A549 (cell line): Measurements from ENCODE around the gene XIRP1. TPM values are rescaled to one million over a fixed set of nuclear protein-coding genes. Genes with fewer than 3 reads are reported as not detected.

Experiments
- ATAC-seq, 2 experiments: fragments of 200-7000 bp in 1 of 2; fragments of >200 bp in 1 of 2; cut with Nextera tagmentation in 1 of 2; cut with Tn5 transposase in 1 of 2; 3 replicates each; pipeline versions ENCODE4 v1.8.0 to v1.9.1; 2018 to 2020; ENCODE audit warnings: mild to moderate bottlenecking in 1 of 2, moderate library complexity in 1 of 2
- CTCF ChIA-PET: fragments of 300-600 bp; sonication (Branson Sonifier 250); formaldehyde crosslinking; extraction: SDS; loops from one replicate; lab custom pipeline; 2021; ENCODE audit warnings: antibody characterized with exemption, inconsistent platforms; lab: Yijun Ruan, JAX
- POLR2A ChIA-PET: fragments of 350-600 bp; formaldehyde crosslinking; extraction: SDS; loops from one replicate; lab custom pipeline; 2021; ENCODE audit warnings: antibody characterized with exemption, inconsistent platforms; lab: Yijun Ruan, JAX
- DNase-seq, 2 experiments: peaks; one replicate each; pipeline versions ENCODE4 v3.0.0 to v3.0.0-alpha.2; 2011 to 2016; ENCODE audit warnings: low read depth in 1 of 2, low spot score in 1 of 2
- FAIRE-seq: peaks from 2 replicates; lab custom pipeline; 2011; peaks lifted over from hg19 to GRCh38; lab: Jason Lieb, UNC
- H3K27ac ChIP-seq, 2 experiments: fragments of >200 bp; sonication (Bioruptor Twin); formaldehyde crosslinking; 3 replicates each; pipeline ENCODE4 v1.5.1; 2016 to 2017
- H3K4me1 ChIP-seq: fragments of >200 bp; sonication (Bioruptor Twin); formaldehyde crosslinking; 3 replicates; pipeline ENCODE4 v1.6.1; 2016
- H3K4me2 ChIP-seq: fragments of >200 bp; sonication (Bioruptor Twin); formaldehyde crosslinking; 3 replicates; pipeline ENCODE4 v1.6.1; 2016
- H3K4me3 ChIP-seq: fragments of >200 bp; sonication (Bioruptor Twin); formaldehyde crosslinking; 3 replicates; pipeline ENCODE4 v1.5.1; 2016
- H3K9me3 ChIP-seq: fragments of >200 bp; sonication (Bioruptor Twin); formaldehyde crosslinking; 3 replicates; pipeline ENCODE4 v1.6.1; 2016
- ATOH8 ChIP-seq: fragments of 250-450 bp; sonication (Bioruptor Pico); IDR thresholded peaks from 2 replicates; pipeline ENCODE4 v1.5.0; 2020; ENCODE audit warnings: low read depth, mild to moderate bottlenecking, moderate library complexity
- BCL3 ChIP-seq: fragments of >200 bp; sonication (Bioruptor Twin); formaldehyde crosslinking; IDR thresholded peaks from 3 replicates; pipeline ENCODE4 v1.6.1; 2016
- BHLHE40 ChIP-seq: IDR thresholded peaks from 2 replicates; pipeline ENCODE4 v1.6.1; 2012; ENCODE audit warnings: low read depth, low read length, inconsistent platforms
- CEBPB ChIP-seq, 2 experiments: fragments of >200 bp in 1 of 2; sonication (Bioruptor Twin) in 1 of 2; formaldehyde crosslinking in 1 of 2; IDR thresholded peaks; 2 replicates each; pipeline ENCODE4 v1.6.1; 2012 to 2016
- CHD2 ChIP-seq: fragments of 150-350 bp; IDR thresholded peaks from 2 replicates; pipeline ENCODE4 v1.6.1; 2014; ENCODE audit warnings: low read length; ENCODE audit not compliant: partially characterized antibody
- FOSB ChIP-seq: fragments of 250-450 bp; sonication (Bioruptor Pico); IDR thresholded peaks from 2 replicates; pipeline ENCODE4 v1.5.0; 2020; ENCODE audit warnings: mild to moderate bottlenecking, moderate library complexity
- FOSL2 ChIP-seq, 2 experiments: fragments of 450-650 bp in 1 of 2; fragments of >200 bp in 1 of 2; sonication (Bioruptor Twin) in 1 of 2; formaldehyde crosslinking; IDR thresholded peaks; 2 replicates each; pipeline versions ENCODE4 v1.5.0 to v1.6.1; 2016 to 2020; ENCODE audit warnings: mild to moderate bottlenecking in 1 of 2, moderate library complexity in 1 of 2
- FOXS1 ChIP-seq: fragments of 250-450 bp; sonication (Bioruptor Pico); IDR thresholded peaks from 2 replicates; pipeline ENCODE4 v1.5.0; 2020; ENCODE audit warnings: mild to moderate bottlenecking, moderate library complexity
- GATA3 ChIP-seq: IDR thresholded peaks from 2 replicates; pipeline ENCODE4 v1.6.1; 2012; ENCODE audit warnings: borderline replicate concordance
- KDM5A ChIP-seq: fragments of 200-600 bp; sonication (generic); IDR thresholded peaks from 2 replicates; pipeline ENCODE4 v1.6.1; 2016; ENCODE audit warnings: antibody characterized with exemption, mild to moderate bottlenecking
- NR3C1 ChIP-seq: fragments of >200 bp; sonication (Bioruptor Twin); formaldehyde crosslinking; IDR thresholded peaks from 3 replicates; pipeline ENCODE4 v1.6.1; 2017
- PBX3 ChIP-seq: IDR thresholded peaks from 2 replicates; pipeline ENCODE4 v1.6.1; 2012
- POLR2A ChIP-seq: IDR thresholded peaks from 2 replicates; pipeline ENCODE4 v1.6.1; 2012; ENCODE audit warnings: mild to moderate bottlenecking, low read length
- POLR2AphosphoS2 ChIP-seq: conservative IDR thresholded peaks from 2 replicates; pipeline ENCODE4 v1.6.1; 2012; ENCODE audit warnings: low read length, improper control_type of control experiment, inconsistent platforms
- RAD21 ChIP-seq, 2 experiments: fragments of >200 bp in 1 of 2; sonication (Bioruptor Twin) in 1 of 2; formaldehyde crosslinking in 1 of 2; IDR thresholded peaks in 1 of 2; conservative IDR thresholded peaks in 1 of 2; 2 replicates in 1 of 2; 3 replicates in 1 of 2; pipeline ENCODE4 v1.6.1; 2012 to 2018; ENCODE audit warnings: inconsistent platforms in 1 of 2
- RCOR1 ChIP-seq: fragments of 150-350 bp; IDR thresholded peaks from 2 replicates; pipeline ENCODE4 v1.6.1; 2014; ENCODE audit warnings: antibody characterized with exemption, low read length, low read depth
- REST ChIP-seq: fragments of 200-600 bp; sonication (generic); IDR thresholded peaks from 2 replicates; pipeline ENCODE4 v1.6.1; 2016; ENCODE audit warnings: antibody characterized with exemption, mild to moderate bottlenecking, moderate library complexity
- SMC3 ChIP-seq: fragments of >200 bp; sonication (Bioruptor Twin); formaldehyde crosslinking; IDR thresholded peaks from 3 replicates; pipeline ENCODE4 v1.6.1; 2018; ENCODE audit warnings: inconsistent platforms
- TFCP2L1 ChIP-seq: fragments of 250-450 bp; sonication (Bioruptor Pico); IDR thresholded peaks from 2 replicates; pipeline ENCODE4 v1.5.0; 2021; ENCODE audit warnings: mild to moderate bottlenecking
- ZC3H11A ChIP-seq: fragments of 450-650 bp; IDR thresholded peaks from 2 replicates; pipeline ENCODE4 v1.6.1; 2014; ENCODE audit warnings: antibody characterized with exemption, mild to moderate bottlenecking
- WGBS: methylation state at CpG from one replicate; pipeline ENCODE4 v1.1.6; 2017; ENCODE audit errors: missing lambda C conversion rate; 5-methylcytosine and 5-hydroxymethylcytosine counted together
- polyA plus RNA-seq, 4 experiments: library from polyadenylated mRNA; depleted of rRNA in 3 of 4; stranded (reverse); fragments of >200 nt; fragmentation: RNase III in 1 of 4; extraction: RNeasy Plus Mini Kit Qiagen cat#74134 plus additional on column Dnase treatment in 1 of 4; gene quantifications; 2 replicates in 3 of 4; 3 replicates in 1 of 4; pipeline ENCODE4 v1.2.3, GENCODE V29; 2011 to 2017

The XIRP1 gene
- polyA plus RNA-seq, 2 of the 4 experiments (the other 2 are of a cell fraction), result not detected

- DNase-seq (no peak), ATAC-seq (no peak)
- no peak overlapping the region for H3K4me2 ChIP-seq
- CTCF ChIA-PET, result interaction anchor here (0.9 to 17.2 kb wide), 5 partner anchors 58 to 163 kb away, joined by 3 to 459 read pairs (median 3); partner anchors contain the start of gene CX3CR1
- TF ChIP-seq PBX3 (no peak), BCL3 (no peak), ATOH8 (CRISPR knock-in tag) (no peak), KDM5A (no peak), RCOR1 (no peak), TFCP2L1 (CRISPR knock-in tag) (no peak), NR3C1 (no peak), BHLHE40 (no peak), CHD2 (no peak), FOSL2 (IDR thresholded peaks at IDR 0.05) (no peak), FOSL2 (CRISPR knock-in tag; IDR thresholded peaks at IDR 0.05) (no peak), CEBPB (IDR thresholded peaks at IDR 0.05) (no peak), POLR2AphosphoS2 (no peak)
- TF ChIP-seq, all 56 proteins: peak for 0
- FAIRE-seq, result no peak
- WGBS, result 41% methylated on average over 5 of the region's 7 CpGs
- Histone ChIP-seq H3K9me3 (no peaks in the 10 kb centered on the region), H3K27ac (no peak overlapping the region), H3K4me1 (peaks cover 3% of the 10 kb centered on the region; the same call in 1 of the 3 replicates), H3K4me3 (no peak overlapping the region)
- POLR2A ChIA-PET, result interaction anchor here (0.6 kb wide), 3 partner anchors 43 to 691 kb away, joined by 3 to 4 read pairs (median 4); no protein-coding TSS in a partner anchor
Observed at GRCh38 chr3:39193391-39193790, 996 bp upstream of the XIRP1 start.

GRCh38 chr3:39191773-39192172 lies 622 bp downstream of the XIRP1 start:
- peaks cover under 1% of the 10 kb centered on the region; the same call in 1 of the 3 replicates for H3K4me1 ChIP-seq
- 47% methylated on average over 3 of the region's 3 CpGs for WGBS
- no peak overlapping the region for H3K27ac ChIP-seq
- FAIRE-seq, result no peak
- CTCF ChIA-PET, result interaction anchor here (0.7 to 17.2 kb wide), 13 partner anchors 11 to 186 kb away, joined by 3 to 459 read pairs (median 6); partner anchors contain the start of gene CX3CR1
- POLR2A ChIA-PET, result no interaction called here
- TF ChIP-seq FOXS1 (CRISPR knock-in tag) (no peak), SMC3 (no peak), POLR2A (no peak), ZC3H11A (no peak), FOSB (CRISPR knock-in tag) (no peak), GATA3 (no peak), RAD21 (conservative IDR thresholded peaks at IDR 0.05 in 1 of 2, IDR thresholded peaks at IDR 0.05 in 1 of 2) (no peak), REST (no peak)
- DNase-seq, result no peak
- no peaks in the 10 kb centered on the region for H3K9me3 ChIP-seq
- H3K4me3 ChIP-seq, result no peak overlapping the region
- no peak for ATAC-seq
- no peak overlapping the region for H3K4me2 ChIP-seq
